Measurements from ENCODE around the gene SRCIN1. TPM values are rescaled to one million over a fixed set of nuclear protein-coding genes. Genes with fewer than 3 reads are reported as not detected.

The SRCIN1 gene
- total RNA-seq, 4 donors from 2014 or later = 1.2 to 2.7 (median 2.3) TPM

- no peak for DNase-seq (ENCODE audit: extremely low spot score)
- 84% methylated on average over 3 of the region's 3 CpGs for WGBS
- Histone ChIP-seq H3K4me3 (no peak overlapping the region), H3K27me3 (peaks cover 0 to 87% (median 21%) of the 10 kb centered on the region in 4 donors), H3K27ac (replicated peaks in 1 of 4) (no peak overlapping the region), H3K9me3 (no peaks in the 10 kb centered on the region), H3K4me1 (peaks cover 12 to 33% (median 27%) of the 10 kb centered on the region in 4 donors), H3K36me3 (no peaks in the 10 kb centered on the region)
- intact Hi-C loops (cut with DNase I) = loop anchor here (10.0 kb wide), 1 partner anchor 88 kb away; no protein-coding TSS in a partner anchor
- TF ChIP-seq EP300 (IDR thresholded peaks at IDR 0.05) (no peak), POLR2AphosphoS5 (IDR thresholded peaks at IDR 0.05) (no peak), POLR2A (IDR thresholded peaks at IDR 0.05; ENCODE audit: low read depth) (no peak), CTCF (IDR thresholded peaks at IDR 0.05) (no peak)
Observed at GRCh38 chr17:38583176-38583575, 22.6 kb downstream of the SRCIN1 start.

- Histone ChIP-seq H3K9me3 (no peaks in the 10 kb centered on the region), H3K27ac (replicated peaks in 1 of 4) (no peak overlapping the region), H3K4me1 (peaks cover 14 to 38% (median 33%) of the 10 kb centered on the region in 4 donors), H3K27me3 (peaks cover 0 to 89% (median 27%) of the 10 kb centered on the region in 4 donors), H3K36me3 (no peaks in the 10 kb centered on the region), H3K4me3 (no peak overlapping the region)
- TF ChIP-seq POLR2A (IDR thresholded peaks at IDR 0.05; ENCODE audit: low read depth) (no peak), CTCF (IDR thresholded peaks at IDR 0.05) (no peak), POLR2AphosphoS5 (IDR thresholded peaks at IDR 0.05) (no peak)
- no peak for DNase-seq (ENCODE audit: extremely low spot score)
- intact Hi-C loops (cut with DNase I) = loop anchor here (10.0 kb wide), 1 partner anchor 87 kb away; no protein-coding TSS in a partner anchor
Observed at GRCh38 chr17:38582069-38582468, 23.7 kb downstream of the SRCIN1 start.

- Histone ChIP-seq H3K27ac (replicated peaks in 1 of 4) (no peak overlapping the region), H3K36me3 (no peaks in the 10 kb centered on the region), H3K27me3 (peaks cover 0 to 89% (median 27%) of the 10 kb centered on the region in 4 donors), H3K4me3 (no peak overlapping the region), H3K4me1 (peaks cover 13 to 34% (median 30%) of the 10 kb centered on the region in 4 donors), H3K9me3 (no peaks in the 10 kb centered on the region)
- TF ChIP-seq EP300 (IDR thresholded peaks at IDR 0.05) (no peak), POLR2A (IDR thresholded peaks at IDR 0.05; ENCODE audit: low read depth) (no peak), CTCF (IDR thresholded peaks at IDR 0.05) (no peak), POLR2AphosphoS5 (IDR thresholded peaks at IDR 0.05) (no peak)
- 35% methylated on average over 7 of the region's 7 CpGs for WGBS
- intact Hi-C loops (cut with DNase I) = loop anchor here (10.0 kb wide), 1 partner anchor 85 kb away; no protein-coding TSS in a partner anchor
- no peak for DNase-seq (ENCODE audit: extremely low spot score)
Observed at GRCh38 chr17:38579934-38580333, 25.8 kb downstream of the SRCIN1 start.

GRCh38 chr17:38579083-38579480, 26.7 kb downstream of the SRCIN1 start:
- no peak overlapping the region for H3K27ac ChIP-seq (replicated peaks in 1 of 4)
- H3K4me3 ChIP-seq = peak overlapping the region in 1 of 4 donors; percentile 35
- H3K27me3 ChIP-seq = peaks cover 0 to 89% (median 28%) of the 10 kb centered on the region in 4 donors
- intact Hi-C loops (cut with DNase I) = no loop called here
- H3K36me3 ChIP-seq = no peaks in the 10 kb centered on the region
- DNase-seq (ENCODE audit: extremely low spot score) = no peak
- H3K4me1 ChIP-seq = peaks cover 9 to 26% (median 21%) of the 10 kb centered on the region in 4 donors
- no peak for TF ChIP-seq CTCF (IDR thresholded peaks at IDR 0.05)
- TF ChIP-seq POLR2A (IDR thresholded peaks at IDR 0.05; ENCODE audit: low read depth) = no peak
- no peak for TF ChIP-seq POLR2AphosphoS5 (IDR thresholded peaks at IDR 0.05)
- no peak for TF ChIP-seq EP300 (IDR thresholded peaks at IDR 0.05)
- WGBS = 25% methylated on average over 7 of the region's 7 CpGs
- H3K9me3 ChIP-seq = no peaks in the 10 kb centered on the region

Measured in esophagus muscularis mucosa (tissue), 4 donors.